ENCODE measurements around the gene ASAH2. TPM values are rescaled to one million over a fixed set of nuclear protein-coding genes. Genes with fewer than 3 reads are reported as not detected.
A peak's percentile ranks its signal among the peaks of the same experiment; 100 is the strongest.
"Not testable (repeated sequence)": the region's sequence is repeated elsewhere in the genome, so short reads cannot be mapped to it uniquely, and the experiment has no call there.

ASAH2 gene
- total RNA-seq, 1 donor from 2014 or later = 5.4 TPM

DNA sequence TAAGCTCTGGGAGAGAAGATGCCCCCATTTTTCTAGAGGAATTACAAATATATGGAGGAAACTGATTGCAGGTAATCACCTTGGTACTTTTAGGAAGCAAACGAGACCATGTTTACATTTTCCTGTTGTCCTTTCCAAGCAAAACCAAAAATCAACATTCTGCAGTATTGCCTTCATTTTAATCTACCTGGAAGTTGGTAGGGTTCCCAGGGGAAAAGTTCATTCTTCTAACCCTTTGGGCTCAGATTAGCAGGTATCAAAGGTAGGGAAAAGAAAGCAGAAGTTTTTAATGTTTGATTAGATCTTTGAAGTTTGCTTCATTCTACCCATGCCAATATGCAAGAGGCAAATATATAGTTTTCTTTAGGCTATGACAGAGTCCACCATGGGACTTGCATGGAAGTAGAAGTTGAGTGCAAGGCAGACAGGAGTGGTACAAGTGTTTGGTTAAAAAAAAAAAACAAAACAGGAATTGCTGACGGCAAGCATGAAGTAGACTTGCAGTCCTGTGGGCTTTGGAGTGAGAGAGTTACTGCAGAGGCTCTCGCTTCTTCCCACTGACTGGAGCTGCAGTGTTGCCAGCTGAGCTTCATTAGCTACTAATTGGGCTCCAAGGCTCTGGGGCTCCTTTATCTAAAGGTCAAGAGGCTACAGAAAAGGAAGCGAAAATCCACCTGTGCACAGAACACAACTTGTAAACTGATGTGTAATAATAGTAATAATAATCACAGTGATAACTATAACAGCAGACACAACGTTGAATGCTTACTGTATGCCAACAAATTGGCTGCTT, 28.9 kb upstream of the ASAH2 start:
- intact Hi-C loops (cut with micrococcal nuclease) = no loop called here
- no peak for DNase-seq (ENCODE audit: low spot score)
- H3K4me1 Mint-ChIP-seq (ENCODE audit: low read depth) = no peaks in the 10 kb centered on the region
- no peak overlapping the region for H3K4me3 Mint-ChIP-seq
- H3K36me3 Mint-ChIP-seq (ENCODE audit: low read depth) = no peaks in the 10 kb centered on the region
- no peaks in the 10 kb centered on the region for H3K9me3 Mint-ChIP-seq
- no peak overlapping the region for H3K27ac Mint-ChIP-seq
- H3K27me3 Mint-ChIP-seq (ENCODE audit: insufficient read depth) = peaks cover 45% of the 10 kb centered on the region

DNA sequence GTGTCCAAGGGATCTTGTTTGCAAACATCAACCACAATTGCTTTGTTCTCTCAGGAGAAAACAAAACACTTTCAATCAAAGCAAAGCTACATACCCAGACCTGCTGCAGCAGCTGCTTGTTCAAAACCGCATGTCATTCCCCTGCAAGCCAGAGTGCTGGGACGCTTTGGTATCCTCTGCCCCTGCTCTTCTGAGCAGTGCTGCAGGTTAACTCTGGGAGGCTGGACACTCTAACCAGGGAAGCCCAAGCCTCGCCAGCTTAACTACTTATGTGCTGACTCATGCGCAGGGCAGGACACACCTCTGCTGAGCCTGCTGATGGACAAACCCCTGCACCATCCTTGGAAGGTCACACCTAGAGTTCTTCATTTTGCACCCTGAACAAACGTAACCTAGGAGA, 28.2 kb upstream of the ASAH2 start:
- Mint-ChIP-seq H3K27me3 (ENCODE audit: insufficient read depth) (peaks cover 43% of the 10 kb centered on the region), H3K4me1 (ENCODE audit: low read depth) (no peaks in the 10 kb centered on the region), H3K27ac (no peak overlapping the region), H3K4me3 (no peak overlapping the region), H3K9me3 (no peaks in the 10 kb centered on the region), H3K36me3 (ENCODE audit: low read depth) (no peaks in the 10 kb centered on the region)
- intact Hi-C loops (cut with micrococcal nuclease) = loop anchor here (5.0 kb wide), 1 partner anchor 138 kb away; no protein-coding TSS in a partner anchor
- no peak for DNase-seq (ENCODE audit: low spot score)

DNA sequence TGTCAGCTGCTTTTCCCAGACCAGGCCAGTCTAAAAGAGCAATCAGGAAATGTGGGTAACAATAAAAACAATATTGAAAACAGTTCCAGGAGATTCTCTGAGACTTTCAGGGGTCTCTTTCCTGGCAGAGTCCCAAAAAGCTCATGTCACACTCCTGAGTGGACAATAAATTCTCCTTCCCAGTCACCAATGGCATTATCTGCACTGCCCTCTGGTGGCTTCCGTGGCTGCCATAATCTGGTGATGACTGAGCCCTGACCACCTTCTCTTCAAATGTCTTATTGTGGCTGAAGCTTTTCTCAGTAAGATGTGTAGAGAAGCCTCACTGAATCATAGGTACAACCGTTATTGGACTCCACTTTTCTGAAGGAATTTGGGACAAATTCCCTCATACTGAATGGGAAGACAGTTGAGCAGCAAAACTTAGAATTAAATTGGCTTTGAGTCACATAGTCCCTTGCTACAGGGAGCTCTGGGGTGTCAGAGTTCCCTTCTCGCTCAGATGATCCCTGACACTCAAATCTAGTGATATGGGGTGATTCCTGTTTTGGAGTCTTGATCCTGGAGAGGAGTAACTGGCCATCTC, 24.4 kb upstream of the ASAH2 start:
- no peak overlapping the region for H3K4me3 Mint-ChIP-seq
- H3K4me1 Mint-ChIP-seq (ENCODE audit: low read depth) = no peaks in the 10 kb centered on the region
- H3K36me3 Mint-ChIP-seq (ENCODE audit: low read depth) = no peaks in the 10 kb centered on the region
- intact Hi-C loops (cut with micrococcal nuclease) = loop anchor here (5.0 kb wide), 1 partner anchor 142 kb away; no protein-coding TSS in a partner anchor
- H3K27me3 Mint-ChIP-seq (ENCODE audit: insufficient read depth) = peaks cover 18% of the 10 kb centered on the region
- peaks cover 3% of the 10 kb centered on the region for H3K9me3 Mint-ChIP-seq
- H3K27ac Mint-ChIP-seq = no peak overlapping the region
- peak; percentile 5 for DNase-seq (ENCODE audit: low spot score)

DNA sequence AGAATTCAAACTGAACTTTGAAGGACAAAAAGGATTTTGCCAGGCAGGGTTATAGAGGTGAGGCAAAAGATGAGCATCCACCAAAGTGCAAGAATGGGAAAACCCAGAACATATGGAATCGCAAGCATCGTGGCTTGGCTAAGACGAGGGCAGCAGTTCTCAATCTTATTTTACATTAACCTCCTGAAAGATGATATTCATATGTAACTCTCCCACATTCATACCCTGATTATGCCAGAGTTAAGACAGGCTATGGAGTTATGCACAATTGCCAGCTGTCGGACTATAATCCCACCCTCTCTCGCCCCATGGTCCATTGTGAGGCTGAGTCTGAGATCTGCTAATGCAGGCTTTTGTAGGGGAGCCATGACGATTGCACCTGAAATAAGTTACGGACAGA, 21.2 kb upstream of the ASAH2 start:
- H3K4me3 Mint-ChIP-seq = no peak overlapping the region

DNA sequence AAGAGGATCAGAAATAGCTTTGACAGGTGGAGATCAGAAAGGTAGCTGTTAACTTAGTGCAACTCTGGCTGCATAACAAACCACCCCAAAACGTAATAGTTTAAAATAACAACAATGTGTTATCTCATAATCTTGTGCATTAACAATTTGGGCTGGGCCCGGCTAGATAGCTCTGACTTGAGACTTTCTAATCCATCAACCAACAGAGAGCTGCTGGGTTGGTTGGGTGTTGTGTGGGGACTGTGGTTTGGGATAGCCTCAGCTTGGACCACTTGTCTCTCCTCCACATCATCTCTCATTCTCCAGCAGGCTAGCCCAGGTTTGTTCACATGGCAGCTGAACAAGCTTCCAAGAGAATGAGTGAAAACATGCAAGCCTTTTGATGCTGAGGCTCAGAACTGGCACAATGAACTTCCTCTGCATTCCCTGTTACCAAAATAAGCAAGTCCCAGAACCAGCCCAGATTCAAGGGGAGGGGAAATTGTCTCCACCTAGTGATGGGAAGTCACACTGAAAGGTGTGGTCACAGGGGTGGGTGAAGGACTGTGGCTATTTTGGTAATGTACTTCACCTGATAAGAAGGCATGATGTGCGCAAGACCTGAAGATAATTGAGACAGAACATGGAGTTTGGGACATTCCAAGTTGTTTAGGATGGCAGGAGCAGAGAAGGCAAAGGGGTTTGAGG, 20.4 kb upstream of the ASAH2 start:
- peaks cover 16% of the 10 kb centered on the region for H3K27me3 Mint-ChIP-seq (ENCODE audit: insufficient read depth)
- H3K4me3 Mint-ChIP-seq = no peak overlapping the region
- no peak overlapping the region for H3K27ac Mint-ChIP-seq
- intact Hi-C loops (cut with micrococcal nuclease) = no loop called here
- no peak for DNase-seq (ENCODE audit: low spot score)
- H3K9me3 Mint-ChIP-seq = peaks cover 3% of the 10 kb centered on the region
- H3K36me3 Mint-ChIP-seq (ENCODE audit: low read depth) = no peaks in the 10 kb centered on the region
- H3K4me1 Mint-ChIP-seq (ENCODE audit: low read depth) = no peaks in the 10 kb centered on the region

More for the DNA sequence above, 21.2 kb upstream of the ASAH2 start:
- DNase-seq (ENCODE audit: low spot score) = no peak
- Mint-ChIP-seq H3K36me3 (ENCODE audit: low read depth) (no peaks in the 10 kb centered on the region), H3K27me3 (ENCODE audit: insufficient read depth) (peaks cover 19% of the 10 kb centered on the region), H3K4me1 (ENCODE audit: low read depth) (no peaks in the 10 kb centered on the region), H3K9me3 (peaks cover 3% of the 10 kb centered on the region), H3K27ac (no peak overlapping the region)
- intact Hi-C loops (cut with micrococcal nuclease) = no loop called here

DNA sequence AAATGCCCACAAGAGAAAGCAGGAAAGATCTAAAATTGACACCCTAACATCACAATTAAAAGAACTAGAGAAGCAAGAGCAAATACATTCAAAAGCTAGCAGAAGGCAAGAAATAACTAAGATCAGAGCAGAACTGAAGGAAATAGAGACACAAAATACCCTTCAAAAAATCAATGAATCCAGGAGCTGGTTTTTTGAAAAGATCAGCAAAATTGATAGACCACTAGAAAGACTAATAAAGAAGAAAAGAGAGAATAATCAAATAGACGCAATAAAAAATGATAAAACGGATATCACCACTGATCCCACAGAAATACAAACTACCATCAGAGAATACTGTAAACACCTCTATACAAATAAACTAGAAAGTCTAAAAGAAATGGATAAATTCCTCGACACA, 16.6 kb upstream of the ASAH2 start:
- H3K9me3 Mint-ChIP-seq; intact Hi-C loops (cut with micrococcal nuclease); H3K27ac Mint-ChIP-seq; H3K36me3 Mint-ChIP-seq (ENCODE audit: low read depth); H3K4me1 Mint-ChIP-seq (ENCODE audit: low read depth); H3K4me3 Mint-ChIP-seq; DNase-seq (ENCODE audit: low spot score): not testable (repeated sequence)
- H3K27me3 Mint-ChIP-seq (ENCODE audit: insufficient read depth) = peaks cover 18% of the 10 kb centered on the region

DNA sequence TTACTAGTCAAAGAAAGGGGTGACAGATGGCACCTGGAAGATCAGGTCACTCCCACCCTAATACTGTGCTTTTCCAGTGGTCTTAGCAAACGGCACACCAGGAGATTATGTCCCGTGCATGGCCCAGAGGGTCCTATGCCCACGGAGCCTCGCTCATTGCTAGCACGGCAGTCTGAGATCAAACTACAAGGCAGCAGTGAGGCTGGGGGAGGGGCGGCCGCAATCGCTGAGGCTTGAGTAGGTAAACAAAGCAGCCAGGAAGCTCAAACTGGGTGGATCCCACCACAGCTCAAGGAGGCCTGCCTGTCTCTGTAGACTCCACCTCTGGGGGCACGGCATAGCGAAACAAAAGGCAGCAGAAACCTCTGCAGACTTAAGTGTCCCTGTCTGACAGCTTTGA, 11.3 kb upstream of the ASAH2 start:
- DNase-seq (ENCODE audit: low spot score); H3K27ac Mint-ChIP-seq; H3K9me3 Mint-ChIP-seq; H3K4me3 Mint-ChIP-seq; H3K36me3 Mint-ChIP-seq (ENCODE audit: low read depth): not testable (repeated sequence)
- H3K27me3 Mint-ChIP-seq (ENCODE audit: insufficient read depth) = peaks cover 19% of the 10 kb centered on the region
- intact Hi-C loops (cut with micrococcal nuclease) = loop anchor here (5.0 kb wide), 1 partner anchor 135 kb away; no protein-coding TSS in a partner anchor
- peaks cover 20% of the 10 kb centered on the region for H3K4me1 Mint-ChIP-seq (ENCODE audit: low read depth)

GRCh38 chr10:50260791-50261281, 9.5 kb upstream of the ASAH2 start:
- Mint-ChIP-seq H3K36me3 (ENCODE audit: low read depth) (peaks cover 2% of the 10 kb centered on the region), H3K4me1 (ENCODE audit: low read depth) (peaks cover 20% of the 10 kb centered on the region), H3K9me3 (no peaks in the 10 kb centered on the region), H3K4me3 (no peak overlapping the region), H3K27ac (peak overlapping the region; percentile 23), H3K27me3 (ENCODE audit: insufficient read depth) (peaks cover 27% of the 10 kb centered on the region)
- intact Hi-C loops (cut with micrococcal nuclease) = loop anchor here (1.0 to 5.0 kb wide), 6 partner anchors 36 to 376 kb away; no protein-coding TSS in a partner anchor
- no peak for DNase-seq (ENCODE audit: low spot score)

- Mint-ChIP-seq H3K36me3 (ENCODE audit: low read depth) (no peaks in the 10 kb centered on the region), H3K4me3 (no peak overlapping the region), H3K27ac (no peak overlapping the region), H3K4me1 (ENCODE audit: low read depth) (no peaks in the 10 kb centered on the region), H3K27me3 (ENCODE audit: insufficient read depth) (peaks cover 22% of the 10 kb centered on the region), H3K9me3 (no peaks in the 10 kb centered on the region)
- intact Hi-C loops (cut with micrococcal nuclease) = no loop called here
- DNase-seq (ENCODE audit: low spot score) = no peak
Observed at GRCh38 chr10:50254479-50254878, 3.2 kb upstream of the ASAH2 start.

GRCh38 chr10:50250096-50250854, 1.0 kb downstream of the ASAH2 start:
- no peak overlapping the region for H3K27ac Mint-ChIP-seq
- H3K9me3 Mint-ChIP-seq = no peaks in the 10 kb centered on the region
- peaks cover 10% of the 10 kb centered on the region for H3K27me3 Mint-ChIP-seq (ENCODE audit: insufficient read depth)

DNA sequence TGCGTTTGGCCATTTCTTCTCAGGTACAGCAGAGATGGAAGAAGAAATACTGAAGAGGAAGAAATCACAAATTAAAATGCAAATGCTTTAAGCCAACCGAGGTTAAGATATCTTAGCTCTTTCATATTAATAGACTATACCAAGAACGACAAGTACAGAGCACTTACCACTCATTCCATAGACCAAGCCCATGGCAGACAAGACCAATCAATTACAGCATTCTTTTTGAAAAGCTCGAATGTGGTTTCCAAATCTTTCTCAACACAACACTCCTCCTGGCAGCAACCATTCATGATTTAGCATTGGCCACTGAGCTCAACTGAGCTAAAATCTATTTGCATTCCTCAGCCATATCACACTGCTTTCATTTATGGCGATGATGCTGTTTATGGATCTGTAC, 2.7 kb downstream of the ASAH2 start:
- no peak for DNase-seq (ENCODE audit: low spot score)
- Mint-ChIP-seq H3K27ac (no peak overlapping the region), H3K36me3 (ENCODE audit: low read depth) (no peaks in the 10 kb centered on the region), H3K4me3 (no peak overlapping the region), H3K9me3 (no peaks in the 10 kb centered on the region), H3K27me3 (ENCODE audit: insufficient read depth) (peaks cover 9% of the 10 kb centered on the region), H3K4me1 (ENCODE audit: low read depth) (no peaks in the 10 kb centered on the region)
- intact Hi-C loops (cut with micrococcal nuclease) = no loop called here

More at GRCh38 chr10:50250096-50250854, 1.0 kb downstream of the ASAH2 start:
- intact Hi-C loops (cut with micrococcal nuclease) = no loop called here
- DNase-seq (ENCODE audit: low spot score) = no peak
- Mint-ChIP-seq H3K4me1 (ENCODE audit: low read depth) (no peaks in the 10 kb centered on the region), H3K36me3 (ENCODE audit: low read depth) (no peaks in the 10 kb centered on the region), H3K4me3 (no peak overlapping the region)

DNA sequence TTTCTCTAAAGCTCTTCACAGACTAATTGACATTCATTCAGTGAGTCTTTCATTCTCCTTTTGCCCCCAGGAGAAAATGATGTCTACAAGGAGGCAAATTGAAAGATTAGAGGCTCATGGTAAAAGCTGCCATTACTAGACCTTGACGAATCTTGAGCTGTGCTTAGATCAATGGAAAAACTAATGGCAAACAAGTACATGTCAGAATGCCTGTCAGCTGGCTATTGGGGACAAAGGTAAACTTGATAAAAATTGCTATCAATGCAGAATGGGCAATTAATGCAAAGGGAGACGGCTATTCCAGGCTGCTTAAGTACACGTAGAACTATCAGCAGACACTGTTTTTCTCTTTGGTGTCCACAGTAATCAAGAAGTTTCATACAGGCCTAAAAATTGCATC, 3.3 kb downstream of the ASAH2 start:
- H3K27ac Mint-ChIP-seq = no peak overlapping the region

More for the DNA sequence above, 3.3 kb downstream of the ASAH2 start:
- Mint-ChIP-seq H3K27me3 (ENCODE audit: insufficient read depth) (peaks cover 7% of the 10 kb centered on the region), H3K36me3 (ENCODE audit: low read depth) (no peaks in the 10 kb centered on the region), H3K4me1 (ENCODE audit: low read depth) (no peaks in the 10 kb centered on the region), H3K4me3 (no peak overlapping the region), H3K9me3 (no peaks in the 10 kb centered on the region)
- no peak for DNase-seq (ENCODE audit: low spot score)
- intact Hi-C loops (cut with micrococcal nuclease) = no loop called here
